H1 (cell line): ENCODE data around the gene SHISA9. TPM values are rescaled to one million over a fixed set of nuclear protein-coding genes. Genes with fewer than 3 reads are reported as not detected.

Experiments used
- CTCF ChIA-PET: fragments of 300-600 bp; sonication (Branson Sonifier 250); formaldehyde crosslinking; loops from one replicate; lab custom pipeline; 2021; ENCODE audit not compliant: partially characterized antibody; lab: Charles Lee
- POLR2A ChIA-PET: fragments of 300-600 bp; sonication (Branson Sonifier 250); formaldehyde crosslinking; loops from one replicate; lab custom pipeline; 2021; ENCODE audit warnings: inconsistent platforms; ENCODE audit not compliant: partially characterized antibody; lab: Charles Lee
- DNase-seq, 2 experiments: peaks; one replicate each; pipeline versions ENCODE4 v3.0.0 to v3.0.0-alpha.2; 2010 to 2022; ENCODE audit warnings: low spot score in 2 of 2, low read depth in 1 of 2, mixed read lengths in 1 of 2
- FAIRE-seq: peaks from 2 replicates; lab custom pipeline; 2011; peaks lifted over from hg19 to GRCh38; lab: Jason Lieb, UNC
- H2AFZ ChIP-seq: 2 replicates; pipeline ENCODE4 v1.8.1; 2012; ENCODE audit warnings: low read length, inconsistent platforms
- H2AK5ac ChIP-seq: 2 replicates; pipeline ENCODE4 v1.6.1; 2013; ENCODE audit warnings: low read depth, low read length
- H2BK120ac ChIP-seq: replicated peaks from 2 replicates; pipeline ENCODE3; 2013; ENCODE audit warnings: low read depth, low read length, inconsistent platforms
- H2BK12ac ChIP-seq: 2 replicates; pipeline ENCODE4 v1.6.1; 2013; ENCODE audit warnings: low read depth, low read length
- H2BK15ac ChIP-seq: 2 replicates; pipeline ENCODE4 v1.6.1; 2013; ENCODE audit warnings: low read length
- H2BK20ac ChIP-seq: 2 replicates; pipeline ENCODE4 v1.6.1; 2013; ENCODE audit warnings: low read length
- H2BK5ac ChIP-seq: 2 replicates; pipeline ENCODE4 v1.6.1; 2013; ENCODE audit warnings: low read depth, low read length
- H3K14ac ChIP-seq: 2 replicates; pipeline ENCODE4 v1.6.1; 2013; ENCODE audit warnings: inconsistent platforms; ENCODE audit not compliant: insufficient read length
- H3K18ac ChIP-seq: 2 replicates; pipeline ENCODE4 v1.6.1; 2013; ENCODE audit warnings: low read length; ENCODE audit errors: extremely low read depth
- H3K23ac ChIP-seq: 2 replicates; pipeline ENCODE4 v1.6.1; 2013; ENCODE audit warnings: inconsistent platforms; ENCODE audit not compliant: insufficient read length
- H3K23me2 ChIP-seq: 2 replicates; pipeline ENCODE4 v1.6.1; 2013; ENCODE audit warnings: low read depth, low read length
- H3K27ac ChIP-seq: 2 replicates; pipeline ENCODE4 v1.6.1; 2011; ENCODE audit warnings: low read depth, low read length, inconsistent platforms
- H3K27me3 ChIP-seq, 4 experiments: replicated peaks in 1 of 4; 1 replicate in 1 of 4; 2 replicates in 3 of 4; pipeline versions ENCODE4 v1.6.1 to v1.8.1; 2011 to 2013; ENCODE audit warnings: low read length in 3 of 4, mild to moderate bottlenecking in 3 of 4, inconsistent platforms in 2 of 4, mixed read lengths in 2 of 4, moderate library complexity in 1 of 4; ENCODE audit not compliant: control insufficient read depth in 3 of 4, insufficient read depth in 3 of 4; ENCODE audit errors: extremely low read depth in 1 of 4
- H3K36me3 ChIP-seq, 4 experiments: 2 replicates each; pipeline versions ENCODE4 v1.6.1 to v1.8.1; 2011 to 2013; ENCODE audit warnings: mild to moderate bottlenecking in 4 of 4, low read length in 3 of 4, moderate library complexity in 2 of 4, control low read depth in 1 of 4, inconsistent platforms in 1 of 4; ENCODE audit not compliant: insufficient read depth in 4 of 4, control insufficient read depth in 2 of 4
- H3K4ac ChIP-seq: replicated peaks from 2 replicates; pipeline ENCODE3; 2013; ENCODE audit warnings: low read length, low read depth, mixed read lengths, inconsistent platforms; ENCODE audit not compliant: insufficient read length
- H3K4me1 ChIP-seq, 4 experiments: replicated peaks in 1 of 4; 1 replicate in 1 of 4; 2 replicates in 3 of 4; pipeline versions ENCODE4 v1.6.1 to v1.8.1; 2011 to 2013; ENCODE audit warnings: low read length in 3 of 4, inconsistent platforms in 2 of 4, mixed read lengths in 1 of 4; ENCODE audit not compliant: insufficient read depth in 4 of 4, control insufficient read depth in 3 of 4
- H3K4me2 ChIP-seq, 2 experiments: 2 replicates each; pipeline versions ENCODE4 v1.6.1 to v1.8.1; 2011 to 2013; ENCODE audit warnings: low read depth in 2 of 2, low read length in 2 of 2, control low read depth in 1 of 2, inconsistent platforms in 1 of 2, mild to moderate bottlenecking in 1 of 2; ENCODE audit not compliant: insufficient read depth in 1 of 2
- H3K4me3 ChIP-seq, 4 experiments: fragments of 200-600, 300-600 bp in 1 of 4; sonication (generic), shearing (Covaris generic), sonication (Bioruptor Twin) in 1 of 4; 2 replicates each; pipeline versions ENCODE4 v1.5.1 to v1.8.1; 2011 to 2016; ENCODE audit warnings: low read length in 4 of 4, low read depth in 3 of 4, control low read depth in 2 of 4, inconsistent platforms in 2 of 4, mild to moderate bottlenecking in 2 of 4, mixed read lengths in 1 of 4, moderate library complexity in 1 of 4; ENCODE audit not compliant: insufficient read depth in 2 of 4; ENCODE audit errors: extremely low read depth in 1 of 4
- H3K56ac ChIP-seq: replicated peaks from 2 replicates; pipeline ENCODE3; 2013; ENCODE audit warnings: low read depth, mild to moderate bottlenecking, mixed read lengths, low read length, inconsistent platforms; ENCODE audit not compliant: insufficient read length
- H3K79me1 ChIP-seq: 2 replicates; pipeline ENCODE4 v1.6.1; 2013; ENCODE audit warnings: low read depth, low read length, control low read depth
- H3K79me2 ChIP-seq, 2 experiments: 2 replicates each; pipeline versions ENCODE4 v1.6.1 to v1.8.1; 2012 to 2013; ENCODE audit warnings: low read length in 2 of 2, mild to moderate bottlenecking in 2 of 2, inconsistent platforms in 1 of 2; ENCODE audit not compliant: insufficient read depth in 2 of 2, control insufficient read depth in 1 of 2
- H3K9ac ChIP-seq, 4 experiments: replicated peaks in 1 of 4; 1 replicate in 1 of 4; 2 replicates in 3 of 4; pipeline versions ENCODE4 v1.6.1 to v1.8.1; 2011 to 2013; ENCODE audit warnings: low read depth in 3 of 4, low read length in 3 of 4, control low read depth in 2 of 4, mild to moderate bottlenecking in 2 of 4, moderate library complexity in 2 of 4, inconsistent platforms in 1 of 4; ENCODE audit errors: extremely low read depth in 1 of 4
- H3K9me3 ChIP-seq, 2 experiments: 2 replicates each; pipeline versions ENCODE4 v1.6.1 to v1.8.1; 2012 to 2013; ENCODE audit warnings: mild to moderate bottlenecking in 2 of 2, moderate library complexity in 2 of 2, control low read depth in 1 of 2, inconsistent platforms in 1 of 2, low read depth in 1 of 2, low read length in 1 of 2, mixed read lengths in 1 of 2; ENCODE audit not compliant: insufficient read depth in 2 of 2
- H4K20me1 ChIP-seq, 2 experiments: replicated peaks in 1 of 2; 2 replicates each; pipeline versions ENCODE3 to v1.8.1; 2011 to 2013; ENCODE audit warnings: inconsistent platforms in 2 of 2, low read length in 2 of 2, mild to moderate bottlenecking in 1 of 2; ENCODE audit not compliant: insufficient read depth in 2 of 2, control insufficient read depth in 1 of 2
- H4K5ac ChIP-seq: 2 replicates; pipeline ENCODE4 v1.6.1; 2013; ENCODE audit warnings: low read length, low read depth, mixed read lengths, inconsistent platforms; ENCODE audit not compliant: insufficient read length
- H4K8ac ChIP-seq: 2 replicates; pipeline ENCODE4 v1.8.0; 2013; ENCODE audit warnings: mild to moderate bottlenecking, moderate library complexity, low read length, inconsistent platforms; ENCODE audit not compliant: insufficient read depth; ENCODE audit errors: extremely low read depth
- H4K91ac ChIP-seq: replicated peaks from 2 replicates; pipeline ENCODE3; 2013; ENCODE audit warnings: low read length, mixed read lengths, inconsistent platforms; ENCODE audit not compliant: insufficient read length
- ASH2L ChIP-seq: fragments of 200-600, 300-600 bp; sonication (generic); IDR thresholded peaks from one replicate; pipeline ENCODE4 v1.7.1; 2017; ENCODE audit warnings: low read length
- HDAC6 ChIP-seq: IDR thresholded peaks from one replicate; pipeline ENCODE4 v1.7.1; 2012; ENCODE audit warnings: low read depth, mild to moderate bottlenecking, inconsistent platforms, low read length, moderate library complexity
- KDM1A ChIP-seq: fragments of 200-600, 300-600 bp; sonication (generic); IDR thresholded peaks from 2 replicates; pipeline ENCODE4 v1.7.1; 2016; ENCODE audit warnings: mild to moderate bottlenecking, low read length, borderline replicate concordance
- MAFK ChIP-seq: IDR thresholded peaks from 2 replicates; pipeline ENCODE4 v1.6.1; 2012; ENCODE audit warnings: low read depth, mild to moderate bottlenecking, improper control_type of control experiment, low read length
- NRF1 ChIP-seq: IDR thresholded peaks from 2 replicates; pipeline ENCODE4 v1.6.1; 2011; ENCODE audit warnings: mild to moderate bottlenecking, low read depth, low read length, improper control_type of control experiment
- POLR2A ChIP-seq, 2 experiments: IDR thresholded peaks; 1 replicate in 1 of 2; 2 replicates in 1 of 2; pipeline ENCODE4 v1.6.1; 2011; ENCODE audit warnings: low read depth in 2 of 2, low read length in 2 of 2, mild to moderate bottlenecking in 2 of 2; ENCODE audit errors: control extremely low read depth in 1 of 2
- POLR2AphosphoS5 ChIP-seq: IDR thresholded peaks from 2 replicates; pipeline ENCODE4 v1.6.1; 2011; ENCODE audit warnings: low read depth, low read length
- POU5F1 ChIP-seq: IDR thresholded peaks from 2 replicates; pipeline ENCODE4 v1.6.1; 2011; ENCODE audit warnings: low read depth, mild to moderate bottlenecking, low read length, moderate library complexity
- RAD21 ChIP-seq, 2 experiments: IDR thresholded peaks in 1 of 2; conservative IDR thresholded peaks in 1 of 2; 2 replicates each; pipeline ENCODE4 v1.6.1; 2011; ENCODE audit warnings: low read depth in 2 of 2, low read length in 2 of 2, improper control_type of control experiment in 1 of 2, inconsistent platforms in 1 of 2, mild to moderate bottlenecking in 1 of 2, moderate library complexity in 1 of 2
- RNF2 ChIP-seq: fragments of 200-900, 300-1000 bp; sonication (generic); IDR thresholded peaks from 2 replicates; pipeline ENCODE4 v1.7.1; 2016; ENCODE audit warnings: borderline replicate concordance, low read depth, mild to moderate bottlenecking, antibody characterized with exemption, low read length; ENCODE audit not compliant: poor library complexity, severe bottlenecking; ENCODE audit errors: missing control alignments
- ZNF274 ChIP-seq: IDR thresholded peaks from 2 replicates; pipeline ENCODE4 v1.7.0; 2012; ENCODE audit warnings: low read length, borderline replicate concordance; ENCODE audit errors: extremely low read depth
- WGBS, 2 experiments: shearing (Covaris generic) in 1 of 2; methylation state at CpG; one replicate each; pipeline versions ENCODE4 v1.1.6 to v1.1.7; 2013 to 2015; ENCODE audit warnings: low lambda C conversion rate in 2 of 2, mixed read lengths in 2 of 2, inconsistent platforms in 1 of 2, low coverage in 1 of 2, missing lambda C conversion rate in 1 of 2; ENCODE audit not compliant: insufficient replicate concordance in 2 of 2, insufficient coverage in 1 of 2, insufficient read length in 1 of 2; ENCODE audit errors: extremely low coverage in 1 of 2, missing lambda C conversion rate in 1 of 2; 5-methylcytosine and 5-hydroxymethylcytosine counted together
- polyA plus RNA-seq, 7 experiments: library from polyadenylated mRNA; depleted of rRNA in 3 of 7; stranded (reverse) in 5 of 7; unstranded in 2 of 7; fragments of >200 nt in 5 of 7; fragments of 200-250 nt in 2 of 7; gene quantifications; 1 replicate in 5 of 7; 2 replicates in 1 of 7; 4 replicates in 1 of 7; pipeline versions ENCODE4 v1.2.1 to v1.2.3, GENCODE V29; 2011 to 2013; ENCODE audit warnings: missing spikeins in 2 of 7, mixed read lengths in 2 of 7
- total RNA-seq: library from RNA; stranded (reverse); fragmentation: NEBNext Ultra II Directional; extraction: Animal tissue kit (Norgen Biotek cat#: 25700); gene quantifications from 2 replicates; pipeline ENCODE4 v1.2.1, GENCODE V29; 2021

Gene SHISA9
- total and polyA plus RNA-seq, 2 of the 8 experiments (the other 6 are each of a cell fraction or from before 2014, with no cell fraction given) = 25.6 to 39.8 TPM

DNA sequence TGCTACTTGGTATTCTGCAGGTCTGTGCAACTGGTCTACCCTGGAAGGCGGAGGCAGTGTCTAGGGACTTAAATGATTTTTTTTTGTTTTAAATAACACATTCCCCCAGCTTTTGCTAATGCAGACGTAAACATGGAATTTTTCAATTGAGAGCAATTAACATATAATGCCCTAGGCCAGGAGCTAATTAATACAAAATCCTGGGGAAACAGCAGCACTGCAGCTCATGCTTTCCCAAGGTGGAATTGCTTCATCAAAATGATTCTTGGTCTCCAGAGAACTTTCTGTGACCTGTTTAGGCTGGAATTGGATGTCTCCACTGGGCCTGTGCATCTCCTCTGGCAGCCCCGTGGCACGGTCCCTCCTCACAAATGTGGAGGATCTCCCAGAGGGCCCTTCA lies 50.6 kb downstream of the SHISA9 start:
- no peak overlapping the region for H2BK20ac ChIP-seq
- POLR2A ChIA-PET = interaction anchor here (0.8 to 1.5 kb wide), 6 partner anchors 10 to 400 kb away, joined by 3 to 6 read pairs (median 4); no protein-coding TSS in a partner anchor
- FAIRE-seq = no peak

More for the DNA sequence above, 50.6 kb downstream of the SHISA9 start:
- no peaks in the 10 kb centered on the region for H3K36me3 ChIP-seq
- H3K79me2 ChIP-seq = peaks cover 0 to 78% of the 10 kb centered on the region in 2 experiments; a peak in 2 of 4 replicates
- no peak overlapping the region for H3K56ac ChIP-seq
- H3K23ac ChIP-seq = no peak overlapping the region
- no peak overlapping the region for H2BK15ac ChIP-seq
- peaks cover 0 to 4% of the 10 kb centered on the region in 2 experiments for H4K20me1 ChIP-seq
- no peak for DNase-seq
- no peak overlapping the region for H3K4me3 ChIP-seq
- no peak overlapping the region for H4K8ac ChIP-seq
- H3K27ac ChIP-seq = no peak overlapping the region
- H2BK120ac ChIP-seq = no peak overlapping the region
- no peak overlapping the region for H2AFZ ChIP-seq
- no peaks in the 10 kb centered on the region for H3K23me2 ChIP-seq
- H3K4me2 ChIP-seq = no peak overlapping the region
- no peak overlapping the region for H2BK12ac ChIP-seq
- H2BK5ac ChIP-seq = no peak overlapping the region
- no peak overlapping the region for H4K5ac ChIP-seq
- 0 out of 4 replicates have a peak, but pooled peaks cover 0 to 2% of the 10 kb centered on the region in 2 experiments for H3K9me3 ChIP-seq
- no peak overlapping the region for H3K14ac ChIP-seq
- CTCF ChIA-PET = interaction anchor here (0.9 to 1.7 kb wide), 4 partner anchors 10 to 49 kb away, joined by 5 to 6 read pairs (median 5); no protein-coding TSS in a partner anchor
- H2AK5ac ChIP-seq = no peak overlapping the region
- H3K4me1 ChIP-seq = peaks cover 2 to 10% (median 6%) of the 10 kb centered on the region in 4 experiments; a peak in 4 of 7 replicates
- TF ChIP-seq POLR2AphosphoS5 (no peak), ZNF274 (no peak), MAFK (no peak), POLR2A (IDR thresholded peaks at IDR 0.05; ENCODE audit: control extremely low read depth in 1 of 2, low read depth in 2 of 2, low read length in 2 of 2) (no peak), KDM1A (no peak), NRF1 (no peak), POU5F1 (no peak), RNF2 (no peak), RAD21 (IDR thresholded peaks at IDR 0.05 in 1 of 2, conservative IDR thresholded peaks at IDR 0.05 in 1 of 2; ENCODE audit: low read depth in 2 of 2, low read length in 2 of 2) (no peak), HDAC6 (no peak), ASH2L (no peak)
- H3K79me1 ChIP-seq = peaks cover 2% of the 10 kb centered on the region
- no peak overlapping the region for H3K4ac ChIP-seq
- no peak overlapping the region for H4K91ac ChIP-seq
- no peak overlapping the region for H3K18ac ChIP-seq
- no peaks in the 10 kb centered on the region for H3K27me3 ChIP-seq
- H3K9ac ChIP-seq = no peak overlapping the region
- WGBS, 2 experiments = 92% methylated on average over 4 of the region's 4 CpGs; no CpG with 5 or more reads in 1 of the 2 experiments
